DMS 273 treated with DMSO at 0.1 percent for 48 hours (cell line): ENCODE measurements around the gene KIF2C.
"Not testable (repeated sequence)": the region's sequence is repeated elsewhere in the genome, so short reads cannot be mapped to it uniquely, and the experiment has no call there.

Experiments used
- DNase-seq: peaks from one replicate; lab custom pipeline; 2025; lab: John Stamatoyannopoulos, UW

The KIF2C gene

GRCh38 chr1:44739307-44740178, at the start of gene KIF2C:
TSS of gene KIF2C (plus strand) at chr1:44739837. CDS start at chr1:44739933, 96 bp downstream.
- DNase-seq: peak; percentile 92

- DNase-seq: no peak
Measured at GRCh38 chr1:44693159-44693558, 46.5 kb upstream of the KIF2C start.

- no peak for DNase-seq
Measured at GRCh38 chr1:44693900-44694299, 45.7 kb upstream of the KIF2C start.

GRCh38 chr1:44694863-44695478, 44.7 kb upstream of the KIF2C start:
- no peak for DNase-seq

- DNase-seq: no peak
Measured at GRCh38 chr1:44695671-44696070, 44.0 kb upstream of the KIF2C start.

GRCh38 chr1:44696101-44696500, 43.5 kb upstream of the KIF2C start:
- DNase-seq: no peak

- DNase-seq: no peak
Measured at GRCh38 chr1:44696789-44697345, 42.8 kb upstream of the KIF2C start.

GRCh38 chr1:44698138-44698537, 41.5 kb upstream of the KIF2C start:
- no peak for DNase-seq

GRCh38 chr1:44699375-44699774, 40.3 kb upstream of the KIF2C start:
- DNase-seq: not testable (repeated sequence)

- no peak for DNase-seq
Measured at GRCh38 chr1:44700573-44700972, 39.1 kb upstream of the KIF2C start.

GRCh38 chr1:44701141-44701573, 38.5 kb upstream of the KIF2C start:
- no peak for DNase-seq

GRCh38 chr1:44705470-44705869, 34.2 kb upstream of the KIF2C start:
- no peak for DNase-seq

- DNase-seq: no peak
Measured at GRCh38 chr1:44705938-44706337, 33.7 kb upstream of the KIF2C start.

GRCh38 chr1:44707112-44707881, 32.3 kb upstream of the KIF2C start:
- DNase-seq: no peak

- DNase-seq: no peak
Measured at GRCh38 chr1:44707959-44708831, 31.4 kb upstream of the KIF2C start.

- no peak for DNase-seq
Measured at GRCh38 chr1:44713321-44713781, 26.3 kb upstream of the KIF2C start.

GRCh38 chr1:44714532-44714931, 25.1 kb upstream of the KIF2C start:
- DNase-seq: no peak

- DNase-seq: peak; percentile 50
Measured at GRCh38 chr1:44714944-44715571, 24.6 kb upstream of the KIF2C start.

GRCh38 chr1:44717156-44717555, 22.5 kb upstream of the KIF2C start:
- DNase-seq: no peak

- no peak for DNase-seq
Measured at GRCh38 chr1:44717653-44718052, 22.0 kb upstream of the KIF2C start.

- DNase-seq: no peak
Measured at GRCh38 chr1:44718091-44718490, 21.5 kb upstream of the KIF2C start.
